Trophoblast cell (in vitro differentiated cells and primary cell): ENCODE data around the gene REEP3.

Experiments
- DNase-seq, 2 donors: peaks; one replicate each; pipeline ENCODE4 v3.0.0-alpha.2; 2016
- H2AFZ ChIP-seq: 2 replicates; pipeline ENCODE4 v1.6.1; 2013; ENCODE audit warnings: low read length, moderate library complexity, mild to moderate bottlenecking; ENCODE audit not compliant: insufficient read depth, poor library complexity
- H2AK5ac ChIP-seq: 2 replicates; pipeline ENCODE4 v1.6.1; 2013; ENCODE audit warnings: mild to moderate bottlenecking, low read length
- H2BK120ac ChIP-seq: 2 replicates; pipeline ENCODE4 v1.6.1; 2013; ENCODE audit warnings: low read length, mild to moderate bottlenecking, moderate library complexity; ENCODE audit not compliant: insufficient read depth, poor library complexity
- H2BK12ac ChIP-seq: 2 replicates; pipeline ENCODE4 v1.6.1; 2013; ENCODE audit warnings: mild to moderate bottlenecking, low read length, moderate library complexity
- H2BK5ac ChIP-seq: 2 replicates; pipeline ENCODE4 v1.6.1; 2013; ENCODE audit warnings: low read length, low read depth, moderate library complexity, mild to moderate bottlenecking; ENCODE audit not compliant: poor library complexity
- H3K14ac ChIP-seq: 2 replicates; pipeline ENCODE4 v1.6.1; 2013; ENCODE audit warnings: mild to moderate bottlenecking, low read length
- H3K18ac ChIP-seq: 2 replicates; pipeline ENCODE4 v1.6.1; 2013; ENCODE audit warnings: mild to moderate bottlenecking, low read length
- H3K23ac ChIP-seq: 2 replicates; pipeline ENCODE4 v1.6.1; 2013; ENCODE audit warnings: low read length
- H3K27ac ChIP-seq: 2 replicates; pipeline ENCODE4 v1.5.1; 2013; ENCODE audit warnings: low read depth, mild to moderate bottlenecking, inconsistent platforms, low read length, moderate library complexity
- H3K27me3 ChIP-seq: 2 replicates; pipeline ENCODE4 v1.6.1; 2013; ENCODE audit warnings: inconsistent platforms, mild to moderate bottlenecking, low read length, moderate library complexity; ENCODE audit not compliant: insufficient read depth
- H3K36me3 ChIP-seq, 2 experiments: 1 replicate in 1 of 2; 2 replicates in 1 of 2; pipeline ENCODE4 v1.6.1; 2013; ENCODE audit warnings: low read length in 2 of 2, mild to moderate bottlenecking in 2 of 2, moderate library complexity in 1 of 2; ENCODE audit not compliant: insufficient read depth in 2 of 2, control insufficient read depth in 1 of 2
- H3K4ac ChIP-seq: 2 replicates; pipeline ENCODE4 v1.6.1; 2013; ENCODE audit warnings: low read depth, mild to moderate bottlenecking, low read length, moderate library complexity
- H3K4me1 ChIP-seq, 2 experiments: 1 replicate in 1 of 2; 2 replicates in 1 of 2; pipeline ENCODE4 v1.6.1; 2013; ENCODE audit warnings: low read length in 2 of 2, mild to moderate bottlenecking in 2 of 2, moderate library complexity in 1 of 2; ENCODE audit not compliant: insufficient read depth in 2 of 2, control insufficient read depth in 1 of 2
- H3K4me2 ChIP-seq: 2 replicates; pipeline ENCODE4 v1.6.1; 2013; ENCODE audit warnings: inconsistent platforms, mild to moderate bottlenecking, low read length, moderate library complexity
- H3K4me3 ChIP-seq: 2 replicates; pipeline ENCODE4 v1.5.1; 2013; ENCODE audit warnings: mild to moderate bottlenecking, low read depth, low read length, inconsistent platforms
- H3K79me1 ChIP-seq: one replicate; pipeline ENCODE4 v1.6.1; 2013; ENCODE audit warnings: low read length
- H3K79me2 ChIP-seq: 2 replicates; pipeline ENCODE4 v1.6.1; 2013; ENCODE audit warnings: low read length, mild to moderate bottlenecking; ENCODE audit not compliant: control insufficient read depth, insufficient read depth, poor library complexity
- H3K9ac ChIP-seq: 2 replicates; pipeline ENCODE4 v1.6.1; 2013; ENCODE audit warnings: mild to moderate bottlenecking, low read length
- H3K9me3 ChIP-seq: 2 replicates; pipeline ENCODE4 v1.6.1; 2013; ENCODE audit warnings: low read depth, mild to moderate bottlenecking, control low read depth, inconsistent platforms, low read length; ENCODE audit not compliant: insufficient read depth
- H4K12ac ChIP-seq: 2 replicates; pipeline ENCODE4 v1.6.1; 2013; ENCODE audit warnings: low read depth, mild to moderate bottlenecking, low read length, moderate library complexity
- H4K8ac ChIP-seq: 2 replicates; pipeline ENCODE4 v1.6.1; 2013; ENCODE audit warnings: low read depth, mild to moderate bottlenecking, low read length, moderate library complexity
- H4K91ac ChIP-seq: one replicate; pipeline ENCODE4 v1.6.1; 2013; ENCODE audit warnings: low read depth, mild to moderate bottlenecking, low read length, moderate library complexity
- WGBS: extraction: QIAGEN DNeasy Blood & Tissue Kit; methylation state at CpG from one replicate; pipeline ENCODE4 v1.1.7; 2013; ENCODE audit warnings: missing lambda C conversion rate; ENCODE audit not compliant: insufficient read length, insufficient coverage; ENCODE audit errors: extremely low coverage; 5-methylcytosine and 5-hydroxymethylcytosine counted together

REEP3 gene

DNA sequence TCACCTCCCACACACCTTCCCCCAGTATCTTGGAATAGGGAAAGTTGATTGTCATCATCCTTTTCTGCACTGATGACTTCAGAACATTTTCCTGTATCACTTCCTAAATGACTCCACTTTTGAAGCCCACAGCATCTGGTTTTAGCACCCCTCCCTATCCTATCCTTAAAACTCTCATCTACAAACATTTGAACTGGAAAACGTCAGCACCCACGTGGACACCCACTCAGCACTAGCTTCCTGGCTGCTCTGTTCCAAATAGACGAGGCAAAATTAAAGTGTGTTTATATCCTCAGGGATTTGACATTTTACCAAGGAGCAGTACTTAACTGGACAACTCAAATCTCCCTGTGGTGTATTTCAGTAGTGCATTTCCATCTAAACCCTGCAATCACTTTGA, 73.9 kb downstream of the REEP3 start:
- H3K4me1 ChIP-seq, result no peaks in the 10 kb centered on the region
- no peak overlapping the region for H2BK12ac ChIP-seq
- H3K27me3 ChIP-seq, result no peaks in the 10 kb centered on the region
- H3K23ac ChIP-seq, result no peak overlapping the region
- H3K36me3 ChIP-seq, result peaks cover 5 to 7% of the 10 kb centered on the region in 2 experiments
- no peaks in the 10 kb centered on the region for H3K79me2 ChIP-seq
- no peak overlapping the region for H3K27ac ChIP-seq
- no peak for DNase-seq
- no peak overlapping the region for H4K91ac ChIP-seq
- H2AFZ ChIP-seq, result no peak overlapping the region
- H3K4me3 ChIP-seq, result no peak overlapping the region
- no peaks in the 10 kb centered on the region for H3K9me3 ChIP-seq
- H4K12ac ChIP-seq, result no peak overlapping the region
- H4K8ac ChIP-seq, result no peak overlapping the region
- H2AK5ac ChIP-seq, result no peak overlapping the region
- no peaks in the 10 kb centered on the region for H3K79me1 ChIP-seq
- no CpG with 5 or more reads among the region's 3 CpGs for WGBS
- H2BK5ac ChIP-seq, result no peak overlapping the region
- H3K9ac ChIP-seq, result no peak overlapping the region
- no peak overlapping the region for H3K18ac ChIP-seq
- H3K14ac ChIP-seq, result no peak overlapping the region
- no peak overlapping the region for H3K4ac ChIP-seq
- no peak overlapping the region for H3K4me2 ChIP-seq
- no peak overlapping the region for H2BK120ac ChIP-seq

GRCh38 chr10:63596924-63597323, 75.7 kb downstream of the REEP3 start:
- Histone ChIP-seq H4K8ac (no peak overlapping the region), H3K4me1 (no peaks in the 10 kb centered on the region), H3K79me1 (no peaks in the 10 kb centered on the region), H4K12ac (no peak overlapping the region), H3K9ac (no peak overlapping the region), H3K4me2 (no peak overlapping the region), H3K4me3 (no peak overlapping the region), H3K4ac (no peak overlapping the region), H2BK5ac (no peak overlapping the region), H2BK12ac (no peak overlapping the region), H3K18ac (no peak overlapping the region), H3K27me3 (no peaks in the 10 kb centered on the region), H4K91ac (no peak overlapping the region), H3K23ac (no peak overlapping the region), H2AFZ (no peak overlapping the region), H2BK120ac (no peak overlapping the region), H3K14ac (no peak overlapping the region), H3K36me3 (peaks cover 8 to 9% of the 10 kb centered on the region in 2 experiments), H3K27ac (no peak overlapping the region), H3K9me3 (no peaks in the 10 kb centered on the region), H3K79me2 (no peaks in the 10 kb centered on the region), H2AK5ac (no peak overlapping the region)
- no peak for DNase-seq
- 100% methylated on average over 2 of the region's 4 CpGs for WGBS

GRCh38 chr10:63600540-63600939, 79.3 kb downstream of the REEP3 start:
- WGBS, result no CpG with 5 or more reads among the region's 1 CpG
- Histone ChIP-seq H3K4me1 (no peaks in the 10 kb centered on the region), H3K23ac (no peak overlapping the region)

DNA sequence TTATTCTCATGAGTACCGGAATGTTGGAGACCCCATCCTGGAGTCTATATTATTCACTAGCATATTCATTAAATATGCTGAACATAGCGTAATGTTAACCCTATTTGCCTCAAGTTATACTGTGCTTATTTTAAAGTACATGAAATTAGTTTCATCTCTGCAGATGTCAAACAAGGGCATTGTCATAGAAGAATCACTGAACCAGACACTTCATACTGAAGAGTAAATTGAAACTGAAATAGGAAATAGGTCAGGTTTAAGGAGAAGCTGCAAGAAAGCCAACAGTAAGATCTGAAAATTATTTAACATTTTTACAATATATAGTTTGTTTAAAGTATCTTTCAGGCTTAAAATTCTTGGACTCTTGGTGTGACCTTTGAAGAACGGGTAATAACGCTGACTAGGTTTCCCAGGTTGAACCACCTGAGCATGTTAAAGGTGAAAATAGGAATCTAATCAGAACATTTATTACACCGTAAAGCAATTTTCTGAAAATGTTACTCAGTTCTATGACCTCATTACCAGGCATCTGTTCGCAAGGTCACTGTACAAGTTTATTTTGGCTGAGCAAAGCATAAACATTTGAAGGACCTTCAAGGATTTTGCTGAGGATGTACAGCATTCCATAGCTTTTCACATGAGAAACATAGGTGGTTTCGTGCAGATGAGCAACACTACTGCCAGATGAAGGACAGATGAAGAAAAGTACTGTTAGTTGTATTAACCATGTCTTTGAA, 82.7 kb downstream of the REEP3 start:
- H4K91ac ChIP-seq, result no peak overlapping the region

More at GRCh38 chr10:63600540-63600939, 79.3 kb downstream of the REEP3 start:
- Histone ChIP-seq H3K4me2 (no peak overlapping the region), H2BK5ac (no peak overlapping the region), H3K79me1 (no peaks in the 10 kb centered on the region), H3K79me2 (no peaks in the 10 kb centered on the region), H2BK120ac (no peak overlapping the region), H3K4me3 (no peak overlapping the region), H3K4ac (no peak overlapping the region), H3K9me3 (no peaks in the 10 kb centered on the region), H3K18ac (no peak overlapping the region), H3K27ac (no peak overlapping the region), H4K8ac (no peak overlapping the region), H4K12ac (no peak overlapping the region), H2AK5ac (no peak overlapping the region), H3K27me3 (no peaks in the 10 kb centered on the region), H3K36me3 (peaks cover 6 to 9% of the 10 kb centered on the region in 2 experiments), H2BK12ac (no peak overlapping the region), H3K9ac (no peak overlapping the region), H2AFZ (no peak overlapping the region), H4K91ac (no peak overlapping the region), H3K14ac (no peak overlapping the region)
- DNase-seq, result peak in 1 of 2 donors; percentile 11

More for the DNA sequence above, 82.7 kb downstream of the REEP3 start:
- Histone ChIP-seq H2BK12ac (no peak overlapping the region), H2BK120ac (no peak overlapping the region), H3K14ac (no peak overlapping the region), H3K4me1 (no peaks in the 10 kb centered on the region), H3K27me3 (no peaks in the 10 kb centered on the region), H3K36me3 (peaks cover 3 to 4% of the 10 kb centered on the region in 2 experiments), H2AK5ac (no peak overlapping the region), H4K8ac (no peak overlapping the region), H3K4me3 (no peak overlapping the region), H3K27ac (no peak overlapping the region), H3K4ac (no peak overlapping the region), H3K4me2 (no peak overlapping the region), H3K79me2 (no peaks in the 10 kb centered on the region), H3K18ac (no peak overlapping the region), H3K23ac (no peak overlapping the region), H3K9me3 (no peaks in the 10 kb centered on the region), H2AFZ (no peak overlapping the region), H2BK5ac (no peak overlapping the region), H4K12ac (no peak overlapping the region), H3K9ac (no peak overlapping the region), H3K79me1 (no peaks in the 10 kb centered on the region)
- WGBS, result no CpG with 5 or more reads among the region's 7 CpGs
- no peak for DNase-seq
